MM.1S (cell line): ENCODE results near the gene SUGP2.

Experiments used
- DNase-seq: peaks from one replicate; pipeline ENCODE4 v3.0.0-alpha.2; 2015
- H2AFZ ChIP-seq: fragments of 300-600 bp; sonication (generic); 2 replicates; pipeline ENCODE4 v1.6.0; 2016; ENCODE audit warnings: antibody characterized with exemption, low read length
- H3F3A ChIP-seq: fragments of 300-600 bp; sonication (generic); 2 replicates; pipeline ENCODE4 v1.6.1; 2016; ENCODE audit warnings: mild to moderate bottlenecking, antibody characterized with exemption, low read length, moderate library complexity, mixed read lengths; ENCODE audit not compliant: insufficient read depth
- H3K27ac ChIP-seq: fragments of 300-600 bp; sonication (generic); 2 replicates; pipeline ENCODE4 v1.5.1; 2016; ENCODE audit warnings: mild to moderate bottlenecking, low read length
- H3K27me3 ChIP-seq: fragments of 300-600 bp; sonication (generic); replicated peaks from 2 replicates; pipeline ENCODE4 v1.6.0; 2016; ENCODE audit warnings: low read length; ENCODE audit not compliant: insufficient read depth
- H3K36me3 ChIP-seq: fragments of 300-600 bp; sonication (generic); replicated peaks from 2 replicates; pipeline ENCODE4 v1.6.1; 2016; ENCODE audit warnings: mild to moderate bottlenecking, low read length, mixed read lengths; ENCODE audit not compliant: insufficient read depth
- H3K4me1 ChIP-seq: fragments of 300-600 bp; sonication (generic); 2 replicates; pipeline ENCODE4 v1.6.1; 2016; ENCODE audit warnings: low read length, mixed read lengths
- H3K4me2 ChIP-seq: fragments of 300-600 bp; sonication (generic); 2 replicates; pipeline ENCODE4 v1.6.0; 2016; ENCODE audit warnings: low read depth, low read length
- H3K4me3 ChIP-seq: fragments of 300-600 bp; sonication (generic); 2 replicates; pipeline ENCODE4 v1.5.1; 2016; ENCODE audit warnings: low read length, mixed read lengths
- H3K79me2 ChIP-seq: fragments of 300-600 bp; sonication (generic); 2 replicates; pipeline ENCODE4 v1.6.1; 2016; ENCODE audit warnings: mixed run types, low read length, mixed read lengths
- H3K9ac ChIP-seq: fragments of 300-600 bp; sonication (generic); 2 replicates; pipeline ENCODE4 v1.6.1; 2016; ENCODE audit warnings: low read length, mixed read lengths
- H3K9me2 ChIP-seq: fragments of 300-600 bp; sonication (generic); replicated peaks from 2 replicates; pipeline ENCODE4 v1.6.1; 2016; ENCODE audit warnings: mild to moderate bottlenecking, low read length, mixed read lengths; ENCODE audit not compliant: insufficient read depth
- H3K9me3 ChIP-seq: fragments of 300-600 bp; sonication (generic); replicated peaks from 2 replicates; pipeline ENCODE4 v1.6.1; 2016; ENCODE audit warnings: mild to moderate bottlenecking, low read length, mixed read lengths; ENCODE audit not compliant: insufficient read depth
- H4K20me1 ChIP-seq: fragments of 300-600 bp; sonication (generic); 2 replicates; pipeline ENCODE4 v1.6.1; 2016; ENCODE audit warnings: mild to moderate bottlenecking, low read length, moderate library complexity, mixed read lengths; ENCODE audit not compliant: insufficient read depth
- EZH2 ChIP-seq: fragments of 300-600 bp; sonication (generic); optimal IDR thresholded peaks from 2 replicates; pipeline ENCODE3; 2017; ENCODE audit warnings: low read depth, mild to moderate bottlenecking, antibody characterized with exemption, low read length, mixed read lengths
- EZH2phosphoT487 ChIP-seq: fragments of 300-600 bp; sonication (generic); IDR thresholded peaks from 2 replicates; pipeline ENCODE4 v1.6.1; 2018; ENCODE audit warnings: antibody characterized with exemption, low read length
- TF ChIP-seq, protein P1 (sequence below): fragments of 300-600 bp; sonication (generic); IDR thresholded peaks from 2 replicates; pipeline ENCODE4 v1.5.1; 2016; ENCODE audit warnings: antibody characterized with exemption, low read length, mixed read lengths

SUGP2 gene

DNA sequence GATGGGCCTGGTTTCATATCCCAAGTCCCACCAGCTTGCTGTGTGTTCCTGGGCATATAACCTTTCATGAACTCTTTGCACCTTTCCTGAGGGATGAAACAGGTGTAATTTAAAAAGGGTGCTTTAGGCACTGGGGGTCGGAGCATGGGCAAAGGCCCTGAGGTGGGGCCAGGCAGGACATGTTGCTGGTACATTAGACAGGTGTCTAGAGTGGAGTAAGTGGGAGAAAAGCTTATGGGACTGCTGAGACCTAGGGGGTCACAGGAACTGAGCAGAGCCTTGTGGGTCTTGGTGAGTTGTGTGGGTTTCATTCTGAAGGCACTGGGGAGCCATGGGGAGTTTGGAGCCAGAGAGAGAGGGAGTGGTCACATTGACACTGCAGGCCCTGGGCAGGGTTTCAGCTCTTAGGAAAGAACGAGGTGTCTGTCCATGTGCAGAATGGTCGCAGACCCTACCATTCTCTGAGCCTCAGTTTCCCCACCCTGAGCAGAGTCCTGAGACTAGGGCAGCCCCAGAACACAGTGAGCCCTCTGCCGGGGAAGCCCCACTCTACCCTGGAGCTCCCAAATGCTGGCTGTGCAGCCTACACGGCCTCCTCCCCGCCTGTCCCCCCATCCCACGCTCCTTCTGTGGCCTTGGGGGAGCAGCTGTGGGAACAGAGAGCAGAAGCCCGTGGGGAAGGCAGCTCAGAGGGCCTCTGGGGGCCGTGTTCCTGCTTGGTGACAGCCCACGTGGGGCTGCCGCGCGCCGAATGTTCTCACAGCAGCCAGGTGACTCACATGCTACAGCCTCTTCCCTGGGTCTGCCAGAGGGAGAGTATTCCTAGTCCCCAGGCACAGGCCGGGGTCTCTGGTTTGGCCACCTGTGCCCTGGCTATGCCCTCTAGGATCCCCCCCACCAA lies 85.0 kb downstream of the SUGP2 start:
- peak overlapping the region; percentile 15; the same call in 1 of the 2 replicates for H3K4me2 ChIP-seq
- DNase-seq = no peak
- no peak overlapping the region for H3K4me3 ChIP-seq
- H3K27me3 ChIP-seq = no peaks in the 10 kb centered on the region
- H3K4me1 ChIP-seq = peaks cover 67% of the 10 kb centered on the region
- H3K9me2 ChIP-seq = no peaks in the 10 kb centered on the region
- H3K79me2 ChIP-seq = no peaks in the 10 kb centered on the region
- H3K27ac ChIP-seq = peak overlapping the region; percentile 96
- no peak overlapping the region for H2AFZ ChIP-seq
- peaks cover 43% of the 10 kb centered on the region for H3F3A ChIP-seq
- peak overlapping the region; percentile 58; the same call in 1 of the 2 replicates for H3K9ac ChIP-seq
- H3K9me3 ChIP-seq = no peaks in the 10 kb centered on the region
- no peak for TF ChIP-seq EZH2phosphoT487
- TF ChIP-seq, protein P1, sequence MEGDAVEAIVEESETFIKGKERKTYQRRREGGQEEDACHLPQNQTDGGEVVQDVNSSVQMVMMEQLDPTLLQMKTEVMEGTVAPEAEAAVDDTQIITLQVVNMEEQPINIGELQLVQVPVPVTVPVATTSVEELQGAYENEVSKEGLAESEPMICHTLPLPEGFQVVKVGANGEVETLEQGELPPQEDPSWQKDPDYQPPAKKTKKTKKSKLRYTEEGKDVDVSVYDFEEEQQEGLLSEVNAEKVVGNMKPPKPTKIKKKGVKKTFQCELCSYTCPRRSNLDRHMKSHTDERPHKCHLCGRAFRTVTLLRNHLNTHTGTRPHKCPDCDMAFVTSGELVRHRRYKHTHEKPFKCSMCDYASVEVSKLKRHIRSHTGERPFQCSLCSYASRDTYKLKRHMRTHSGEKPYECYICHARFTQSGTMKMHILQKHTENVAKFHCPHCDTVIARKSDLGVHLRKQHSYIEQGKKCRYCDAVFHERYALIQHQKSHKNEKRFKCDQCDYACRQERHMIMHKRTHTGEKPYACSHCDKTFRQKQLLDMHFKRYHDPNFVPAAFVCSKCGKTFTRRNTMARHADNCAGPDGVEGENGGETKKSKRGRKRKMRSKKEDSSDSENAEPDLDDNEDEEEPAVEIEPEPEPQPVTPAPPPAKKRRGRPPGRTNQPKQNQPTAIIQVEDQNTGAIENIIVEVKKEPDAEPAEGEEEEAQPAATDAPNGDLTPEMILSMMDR = no peak
- no peak for TF ChIP-seq EZH2
- H3K36me3 ChIP-seq = no peaks in the 10 kb centered on the region
- no peaks in the 10 kb centered on the region for H4K20me1 ChIP-seq

DNA sequence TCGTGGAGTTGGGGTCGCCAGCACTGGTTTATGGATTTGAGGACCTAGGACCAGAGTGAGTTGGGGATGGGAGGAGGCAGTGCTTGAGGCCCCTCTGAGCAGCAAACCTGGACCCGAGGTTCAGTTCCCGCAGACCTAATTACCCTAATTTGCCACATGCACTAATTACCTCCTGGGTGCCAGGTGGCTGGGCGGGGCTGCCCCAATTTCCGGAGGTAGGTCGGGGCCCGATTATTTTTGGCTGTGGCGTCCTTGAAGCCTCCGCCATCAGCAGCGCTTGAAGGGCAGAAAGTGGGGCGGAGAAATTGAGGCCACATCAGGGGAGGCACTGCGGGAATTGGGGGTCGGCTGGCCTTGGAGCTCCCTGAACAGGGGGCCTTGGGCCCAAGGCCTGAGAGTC lies 86.4 kb downstream of the SUGP2 start:
- H3K4me3 ChIP-seq = no peak overlapping the region
- peak overlapping the region; percentile 96 for H3K27ac ChIP-seq

DNA sequence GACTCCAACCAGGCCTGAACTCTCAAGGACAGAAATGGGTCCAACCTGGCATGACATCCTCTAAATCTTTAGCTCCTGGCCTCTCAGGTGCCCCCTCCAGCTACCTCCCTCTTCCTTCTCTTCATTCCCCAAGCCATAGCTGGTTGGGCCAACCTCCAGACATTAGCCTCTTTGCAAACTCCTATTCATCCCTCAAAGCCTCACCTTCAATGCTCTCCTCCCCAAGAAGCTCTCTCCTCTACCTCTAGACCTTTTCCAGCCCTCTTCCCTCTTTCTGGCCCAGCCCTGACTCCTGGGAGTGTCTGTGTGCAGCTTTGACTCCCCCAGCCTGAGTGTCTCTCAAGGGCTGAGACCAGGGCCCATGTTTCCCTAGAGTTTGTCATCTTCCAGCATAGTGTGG lies 87.0 kb downstream of the SUGP2 start:
- H3K36me3 ChIP-seq = no peaks in the 10 kb centered on the region
- peaks cover 7% of the 10 kb centered on the region; the same call in 1 of the 2 replicates for H3K79me2 ChIP-seq
- TF ChIP-seq EZH2phosphoT487 (no peak), EZH2 (no peak)
- TF ChIP-seq, protein P1 = no peak
- H2AFZ ChIP-seq = 0 out of 2 replicates have a peak overlapping the region, but pooled peaks have one; percentile 18
- H3K4me3 ChIP-seq = no peak overlapping the region
- H3K27me3 ChIP-seq = no peaks in the 10 kb centered on the region
- H4K20me1 ChIP-seq = no peaks in the 10 kb centered on the region
- H3K27ac ChIP-seq = peak overlapping the region; percentile 96
- no peak for DNase-seq
- H3K9ac ChIP-seq = peak overlapping the region; percentile 50
- H3K9me2 ChIP-seq = no peaks in the 10 kb centered on the region
- H3K9me3 ChIP-seq = no peaks in the 10 kb centered on the region
- peak overlapping the region; percentile 58; the same call in 1 of the 2 replicates for H3K4me2 ChIP-seq
- peaks cover 50% of the 10 kb centered on the region for H3F3A ChIP-seq
- peaks cover 77% of the 10 kb centered on the region for H3K4me1 ChIP-seq

More for the DNA sequence above, 86.4 kb downstream of the SUGP2 start:
- TF ChIP-seq, protein P1 = no peak
- no peak for TF ChIP-seq EZH2
- TF ChIP-seq EZH2phosphoT487 = no peak
- Histone ChIP-seq H3K4me1 (peaks cover 75% of the 10 kb centered on the region), H3K9me2 (no peaks in the 10 kb centered on the region), H3K4me2 (peak overlapping the region; percentile 58; the same call in 1 of the 2 replicates), H3K9ac (peak overlapping the region; percentile 50), H3K27me3 (no peaks in the 10 kb centered on the region), H3K9me3 (no peaks in the 10 kb centered on the region), H3K36me3 (no peaks in the 10 kb centered on the region), H4K20me1 (no peaks in the 10 kb centered on the region), H3K79me2 (peaks cover 3% of the 10 kb centered on the region; the same call in 1 of the 2 replicates), H3F3A (peaks cover 50% of the 10 kb centered on the region), H2AFZ (peak overlapping the region; percentile 18; the same call in 1 of the 2 replicates)
- DNase-seq = peak; percentile 75
